ENCODE data around the gene ZXDC. TPM values are rescaled to one million over a fixed set of nuclear protein-coding genes. Genes with fewer than 3 reads are reported as not detected.

The ZXDC gene
- total RNA-seq, 3 donors from 2014 or later, result 37.6 to 42.4 (median 39.0) TPM

DNA sequence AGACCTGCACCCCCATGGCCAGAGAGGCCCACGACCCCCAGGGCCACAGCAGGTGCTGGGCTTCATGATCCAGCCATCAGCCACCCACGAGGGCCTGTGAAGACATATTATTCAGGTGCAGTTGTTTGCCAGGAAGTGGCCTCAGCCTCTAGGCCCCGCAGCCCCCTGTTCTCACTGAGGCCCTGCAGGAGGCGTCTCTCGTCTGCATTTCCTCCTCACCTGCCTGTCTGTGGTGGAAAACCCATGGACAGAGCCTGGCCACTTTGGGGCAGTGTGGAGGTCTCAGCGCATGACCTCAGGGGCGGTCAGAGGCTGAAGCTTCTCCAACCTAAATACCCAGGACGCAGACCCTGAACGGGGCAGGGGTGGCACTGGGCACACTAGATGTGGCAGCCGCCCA lies 23.2 kb upstream of the ZXDC start:
- intact Hi-C loops (cut with DNase I; ENCODE audit: low total_unique reads), result no loop called here
- Histone ChIP-seq H3K27ac (no peak overlapping the region), H3K4me1 (no peaks in the 10 kb centered on the region), H3K9me3 (no peaks in the 10 kb centered on the region), H3K4me3 (no peak overlapping the region), H3K27me3 (no peaks in the 10 kb centered on the region), H3K36me3 (no peaks in the 10 kb centered on the region)
- DNase-seq (ENCODE audit: low spot score in 2 of 2), result no peak
- TF ChIP-seq, protein P1, sequence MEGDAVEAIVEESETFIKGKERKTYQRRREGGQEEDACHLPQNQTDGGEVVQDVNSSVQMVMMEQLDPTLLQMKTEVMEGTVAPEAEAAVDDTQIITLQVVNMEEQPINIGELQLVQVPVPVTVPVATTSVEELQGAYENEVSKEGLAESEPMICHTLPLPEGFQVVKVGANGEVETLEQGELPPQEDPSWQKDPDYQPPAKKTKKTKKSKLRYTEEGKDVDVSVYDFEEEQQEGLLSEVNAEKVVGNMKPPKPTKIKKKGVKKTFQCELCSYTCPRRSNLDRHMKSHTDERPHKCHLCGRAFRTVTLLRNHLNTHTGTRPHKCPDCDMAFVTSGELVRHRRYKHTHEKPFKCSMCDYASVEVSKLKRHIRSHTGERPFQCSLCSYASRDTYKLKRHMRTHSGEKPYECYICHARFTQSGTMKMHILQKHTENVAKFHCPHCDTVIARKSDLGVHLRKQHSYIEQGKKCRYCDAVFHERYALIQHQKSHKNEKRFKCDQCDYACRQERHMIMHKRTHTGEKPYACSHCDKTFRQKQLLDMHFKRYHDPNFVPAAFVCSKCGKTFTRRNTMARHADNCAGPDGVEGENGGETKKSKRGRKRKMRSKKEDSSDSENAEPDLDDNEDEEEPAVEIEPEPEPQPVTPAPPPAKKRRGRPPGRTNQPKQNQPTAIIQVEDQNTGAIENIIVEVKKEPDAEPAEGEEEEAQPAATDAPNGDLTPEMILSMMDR (IDR thresholded peaks at IDR 0.05), result no peak
- TF ChIP-seq POLR2AphosphoS5 (IDR thresholded peaks at IDR 0.05) (no peak), POLR2A (IDR thresholded peaks at IDR 0.05) (no peak)

DNA sequence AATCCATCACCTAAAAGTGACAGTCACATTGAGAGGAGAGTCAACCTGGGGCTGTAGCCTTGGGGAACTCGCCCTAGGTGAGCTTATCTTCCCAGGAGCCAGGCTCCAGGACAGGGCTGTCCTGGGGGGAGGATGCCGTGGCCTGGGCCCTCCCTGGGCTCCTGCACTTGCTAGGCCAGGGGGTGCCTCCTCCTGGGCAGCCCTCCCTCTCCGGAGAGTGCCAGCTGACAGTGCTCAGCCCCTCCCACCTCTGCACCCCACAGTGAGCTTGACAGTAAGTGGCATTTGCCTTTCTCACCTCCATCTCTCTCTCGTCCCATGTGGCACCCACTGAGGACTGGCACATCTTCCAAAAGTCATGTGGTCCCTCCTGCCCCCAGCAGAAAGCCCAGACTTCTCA lies 22.8 kb upstream of the ZXDC start:
- no peaks in the 10 kb centered on the region for H3K4me1 ChIP-seq
- intact Hi-C loops (cut with DNase I; ENCODE audit: low total_unique reads), result no loop called here
- H3K27me3 ChIP-seq, result no peaks in the 10 kb centered on the region
- no peaks in the 10 kb centered on the region for H3K36me3 ChIP-seq
- no peak for DNase-seq (ENCODE audit: low spot score in 2 of 2)
- no peak for TF ChIP-seq POLR2A (IDR thresholded peaks at IDR 0.05)
- TF ChIP-seq, protein P1 (IDR thresholded peaks at IDR 0.05), result no peak
- TF ChIP-seq POLR2AphosphoS5 (IDR thresholded peaks at IDR 0.05), result no peak
- no peak overlapping the region for H3K4me3 ChIP-seq
- no peaks in the 10 kb centered on the region for H3K9me3 ChIP-seq
- no peak overlapping the region for H3K27ac ChIP-seq

DNA sequence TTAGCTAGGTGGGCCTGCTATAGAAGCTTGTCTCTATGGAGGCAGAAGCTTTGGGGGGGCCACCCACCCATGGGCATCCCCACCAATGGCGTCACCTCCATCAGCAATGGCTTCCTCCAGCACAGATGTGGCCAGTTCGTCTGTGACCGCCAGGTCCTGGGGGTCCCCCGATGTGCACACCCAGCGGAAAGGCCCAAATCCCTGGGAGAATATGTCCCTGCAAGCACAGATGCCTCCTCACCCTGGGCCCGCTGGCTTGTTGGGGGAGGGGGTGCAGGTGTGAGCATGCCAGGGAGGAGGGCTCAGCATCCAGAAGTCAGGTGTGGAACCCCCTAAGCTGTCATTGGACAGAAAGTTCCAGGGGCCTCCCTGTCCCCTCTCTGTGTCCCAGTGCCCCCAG lies 22.3 kb upstream of the ZXDC start:
- TF ChIP-seq, protein P1 (IDR thresholded peaks at IDR 0.05), result no peak
- TF ChIP-seq POLR2A (IDR thresholded peaks at IDR 0.05) (no peak), POLR2AphosphoS5 (IDR thresholded peaks at IDR 0.05) (no peak)
- no peaks in the 10 kb centered on the region for H3K36me3 ChIP-seq
- intact Hi-C loops (cut with DNase I; ENCODE audit: low total_unique reads), result no loop called here
- H3K27me3 ChIP-seq, result no peaks in the 10 kb centered on the region
- H3K4me3 ChIP-seq, result no peak overlapping the region
- H3K4me1 ChIP-seq, result no peaks in the 10 kb centered on the region
- no peak for DNase-seq (ENCODE audit: low spot score in 2 of 2)
- H3K9me3 ChIP-seq, result no peaks in the 10 kb centered on the region
- H3K27ac ChIP-seq, result no peak overlapping the region

DNA sequence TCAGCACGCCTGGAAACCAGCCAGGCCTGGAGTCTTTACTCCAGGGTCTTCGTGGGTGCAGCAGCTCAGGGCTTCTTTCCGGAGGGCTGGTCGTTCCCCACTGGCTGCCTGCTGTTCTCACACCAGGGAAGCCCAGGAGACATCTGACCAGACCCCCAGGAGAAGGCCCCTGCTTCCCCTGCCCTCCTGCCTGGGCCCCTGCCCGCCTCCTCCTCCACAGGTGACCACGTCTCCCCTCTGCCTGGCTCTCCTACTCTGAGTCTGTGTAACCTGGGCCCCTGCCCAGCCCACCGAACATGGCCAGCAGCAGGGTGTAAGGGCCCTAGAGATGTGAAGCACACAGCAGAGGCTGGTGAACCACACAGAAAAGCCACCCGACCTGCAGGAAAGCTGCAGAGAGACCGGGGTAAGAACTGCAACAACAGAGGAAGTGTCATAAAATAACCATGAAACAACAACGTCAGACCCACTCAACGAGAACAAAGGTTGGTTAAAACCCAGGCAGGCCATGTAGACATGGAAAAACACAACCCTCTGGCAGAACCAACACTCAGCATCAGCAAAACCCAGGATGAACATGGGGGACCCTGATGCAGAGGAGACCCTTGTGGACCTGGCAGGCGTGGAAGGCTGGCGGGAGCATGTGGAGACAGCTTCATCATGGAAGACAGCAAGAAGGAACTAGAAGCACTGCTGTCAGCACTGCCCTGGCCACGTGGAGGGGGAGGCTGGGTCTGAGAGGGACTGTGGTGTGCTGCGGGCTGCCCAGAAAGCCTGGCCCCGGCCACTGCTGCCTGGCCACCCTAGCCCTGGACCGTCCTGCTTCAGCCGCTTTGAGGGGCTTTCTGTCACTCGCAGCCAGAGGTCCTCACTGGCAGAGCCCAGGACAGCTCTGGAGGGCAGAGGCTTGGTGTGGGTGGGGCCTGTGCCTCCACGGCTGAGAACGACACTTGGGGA lies 21.5 kb upstream of the ZXDC start:
- Histone ChIP-seq H3K27me3 (no peaks in the 10 kb centered on the region), H3K4me3 (no peak overlapping the region), H3K36me3 (no peaks in the 10 kb centered on the region), H3K9me3 (no peaks in the 10 kb centered on the region), H3K4me1 (no peaks in the 10 kb centered on the region), H3K27ac (no peak overlapping the region)
- TF ChIP-seq POLR2A (IDR thresholded peaks at IDR 0.05) (no peak), POLR2AphosphoS5 (IDR thresholded peaks at IDR 0.05) (no peak)
- TF ChIP-seq, protein P1 (IDR thresholded peaks at IDR 0.05), result no peak
- intact Hi-C loops (cut with DNase I; ENCODE audit: low total_unique reads), result no loop called here
- DNase-seq (ENCODE audit: low spot score in 2 of 2), result no peak

DNA sequence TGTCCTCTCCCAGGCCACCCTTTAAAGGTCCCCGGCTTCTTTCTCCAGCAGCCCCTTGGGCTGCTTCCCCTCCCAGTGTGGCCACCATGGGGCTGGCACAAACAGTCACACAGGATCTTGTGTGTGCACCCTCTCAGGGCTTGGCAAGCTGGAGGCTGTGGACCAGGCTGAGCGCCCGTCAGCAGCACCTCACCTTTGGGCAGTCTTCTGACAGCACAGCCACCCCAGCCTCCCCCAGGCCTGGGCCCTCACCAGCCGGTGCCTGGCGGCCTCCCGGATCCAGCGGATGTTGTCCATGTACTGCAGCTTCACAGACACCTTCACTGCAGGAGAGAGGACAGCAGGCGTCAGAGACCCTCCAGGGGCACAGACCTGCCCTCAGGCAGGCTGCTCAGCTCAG lies 20.1 kb upstream of the ZXDC start:
- TF ChIP-seq POLR2AphosphoS5 (IDR thresholded peaks at IDR 0.05), result no peak
- intact Hi-C loops (cut with DNase I; ENCODE audit: low total_unique reads), result no loop called here
- no peak for DNase-seq (ENCODE audit: low spot score in 2 of 2)
- no peaks in the 10 kb centered on the region for H3K4me1 ChIP-seq
- H3K27ac ChIP-seq, result no peak overlapping the region
- H3K9me3 ChIP-seq, result no peaks in the 10 kb centered on the region
- no peaks in the 10 kb centered on the region for H3K27me3 ChIP-seq
- H3K36me3 ChIP-seq, result no peaks in the 10 kb centered on the region
- no peak overlapping the region for H3K4me3 ChIP-seq
